GM10847 (cell line): Measurements from ENCODE around the gene ACVRL1.

Experiments
- POLR2A ChIP-seq: IDR thresholded peaks from 2 replicates; pipeline ENCODE4 v1.6.1; 2011; ENCODE audit not compliant: insufficient read length; ENCODE audit errors: extremely low read depth

Gene ACVRL1

GRCh38 chr12:51888316-51889215 lies 18.7 kb upstream of the ACVRL1 start:
- TF ChIP-seq POLR2A = no peak

DNA sequence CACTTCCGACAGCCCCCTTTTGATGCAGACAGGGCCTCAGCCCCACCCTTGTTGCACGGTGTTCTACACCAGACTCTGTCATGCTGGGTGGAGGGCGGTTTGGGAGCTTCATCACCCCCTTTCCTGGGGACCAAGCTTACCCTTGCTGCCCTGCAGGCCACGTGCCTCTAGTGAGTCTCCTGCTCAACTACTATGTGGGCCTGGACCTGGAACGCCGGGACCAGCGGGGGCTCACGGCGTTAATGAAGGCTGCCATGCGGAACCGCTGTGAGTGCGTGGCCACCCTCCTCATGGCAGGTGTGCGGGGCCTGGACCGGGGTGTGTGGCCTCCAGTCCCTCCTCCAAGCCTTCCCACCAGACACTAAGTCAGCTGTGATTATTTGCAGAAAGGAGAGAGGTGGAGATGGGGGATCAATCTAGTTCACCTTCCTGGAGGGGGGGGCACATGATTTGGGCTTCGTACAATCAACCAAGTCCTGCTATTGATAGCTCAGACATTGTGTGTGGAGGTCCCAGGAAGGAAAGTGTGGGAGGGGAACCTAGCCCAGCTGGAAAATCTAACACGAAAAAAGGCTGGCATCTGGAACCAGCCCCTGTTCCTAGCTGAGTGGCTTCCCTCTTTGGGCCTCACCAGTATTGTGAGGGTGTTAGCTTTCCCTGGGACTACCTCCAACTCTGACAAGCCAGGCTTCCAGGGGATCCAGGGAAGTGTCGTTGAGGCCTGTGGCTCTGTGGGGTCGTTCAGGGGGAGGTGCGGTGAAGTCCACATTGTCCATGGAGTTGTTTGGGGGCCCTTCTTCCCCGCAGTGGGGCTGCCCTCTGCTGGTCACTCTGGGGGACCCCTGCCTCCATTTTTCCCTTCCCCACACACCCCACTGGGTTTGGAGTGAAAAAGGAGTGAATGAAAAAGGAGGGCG lies 17.8 kb upstream of the ACVRL1 start:
- no peak for TF ChIP-seq POLR2A

DNA sequence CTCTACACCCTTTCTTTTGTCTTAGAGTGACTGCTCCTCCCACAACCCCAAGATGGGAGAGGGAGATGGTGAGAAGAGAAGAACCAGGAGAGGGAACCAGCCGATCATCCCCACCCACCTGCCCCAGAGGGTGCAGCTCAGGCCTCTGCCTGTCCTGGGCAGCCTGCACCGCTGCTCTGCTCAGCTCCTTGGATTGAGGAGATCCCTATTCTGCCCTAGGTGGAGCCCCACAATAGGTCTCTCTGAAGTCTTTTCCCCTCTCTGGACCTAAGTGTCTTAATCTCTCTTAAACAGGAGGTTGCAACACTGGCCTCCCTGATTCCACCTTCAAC lies 17.2 kb upstream of the ACVRL1 start:
- TF ChIP-seq POLR2A = no peak

DNA sequence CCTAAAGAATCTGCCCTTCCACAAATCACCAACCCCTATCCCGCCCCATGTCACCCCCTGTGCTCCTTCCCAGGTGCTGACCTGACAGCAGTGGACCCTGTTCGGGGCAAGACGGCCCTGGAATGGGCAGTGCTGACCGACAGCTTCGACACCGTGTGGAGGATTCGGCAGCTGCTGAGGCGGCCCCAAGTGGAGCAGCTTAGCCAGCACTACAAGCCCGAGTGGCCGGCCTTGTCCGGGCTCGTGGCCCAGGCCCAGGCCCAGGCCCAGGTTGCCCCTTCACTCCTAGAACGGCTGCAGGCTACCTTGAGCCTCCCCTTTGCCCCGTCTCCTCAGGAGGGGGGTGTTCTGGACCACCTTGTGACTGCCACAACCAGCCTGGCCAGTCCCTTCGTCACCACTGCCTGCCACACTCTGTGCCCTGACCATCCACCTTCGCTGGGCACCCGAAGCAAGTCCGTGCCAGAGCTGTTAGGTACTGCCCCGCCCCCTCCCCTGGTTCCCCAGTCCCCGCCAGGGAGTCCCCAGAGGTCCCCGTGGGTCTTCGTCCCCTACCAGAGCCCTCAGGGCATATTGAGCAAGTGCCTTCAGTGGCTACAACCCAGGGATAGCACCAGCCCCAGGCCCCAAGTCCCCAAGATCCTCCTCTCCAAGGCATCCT lies 16.7 kb upstream of the ACVRL1 start:
- no peak for TF ChIP-seq POLR2A

- no peak for TF ChIP-seq POLR2A
These were observed 15.5 kb upstream of the ACVRL1 start for GRCh38 chr12:51891843-51892242.

DNA sequence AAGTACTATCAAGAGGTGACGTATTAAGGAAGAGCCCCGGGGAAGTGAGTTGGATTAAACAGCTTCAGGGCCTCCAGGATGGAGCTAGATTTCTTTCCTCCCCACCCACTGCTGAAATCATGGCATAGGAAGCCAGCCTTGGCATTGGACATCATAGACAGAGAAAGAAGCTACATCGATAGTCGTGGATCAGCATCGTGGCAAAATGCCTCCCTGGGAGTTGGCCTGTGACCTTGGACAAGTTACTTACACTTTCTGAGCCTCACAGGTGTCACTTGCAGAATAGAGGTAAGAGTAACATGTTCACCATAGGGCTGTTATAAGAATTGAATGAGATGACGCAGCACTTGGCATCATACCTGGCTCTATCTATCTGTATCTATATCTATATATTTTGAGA lies 13.5 kb upstream of the ACVRL1 start:
- no peak for TF ChIP-seq POLR2A

- TF ChIP-seq POLR2A = no peak
These were observed 11.7 kb upstream of the ACVRL1 start for GRCh38 chr12:51895378-51896135.

DNA sequence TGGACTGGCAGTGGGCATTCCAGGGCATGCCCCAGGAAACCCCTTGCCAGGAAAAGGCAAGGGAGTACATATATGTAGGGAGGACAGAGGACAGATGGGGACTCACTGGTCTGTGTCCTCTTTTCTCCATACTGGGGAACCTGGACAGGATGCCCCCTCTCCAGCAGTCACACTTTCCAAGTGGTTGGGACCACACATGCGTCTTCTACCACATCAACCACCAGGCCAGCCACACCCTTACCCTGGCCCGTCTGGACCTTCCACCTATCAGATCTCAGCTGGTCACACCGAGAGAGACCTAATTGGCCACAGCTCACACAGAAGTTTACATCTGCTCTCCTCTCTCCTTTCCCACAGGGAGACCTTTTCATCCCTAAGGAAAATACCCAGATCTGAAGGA lies 11.1 kb upstream of the ACVRL1 start:
- no peak for TF ChIP-seq POLR2A

GRCh38 chr12:51897181-51897580 lies 10.1 kb upstream of the ACVRL1 start:
- no peak for TF ChIP-seq POLR2A

- TF ChIP-seq POLR2A = no peak
These were observed 8.8 kb upstream of the ACVRL1 start for GRCh38 chr12:51898506-51898905.

DNA sequence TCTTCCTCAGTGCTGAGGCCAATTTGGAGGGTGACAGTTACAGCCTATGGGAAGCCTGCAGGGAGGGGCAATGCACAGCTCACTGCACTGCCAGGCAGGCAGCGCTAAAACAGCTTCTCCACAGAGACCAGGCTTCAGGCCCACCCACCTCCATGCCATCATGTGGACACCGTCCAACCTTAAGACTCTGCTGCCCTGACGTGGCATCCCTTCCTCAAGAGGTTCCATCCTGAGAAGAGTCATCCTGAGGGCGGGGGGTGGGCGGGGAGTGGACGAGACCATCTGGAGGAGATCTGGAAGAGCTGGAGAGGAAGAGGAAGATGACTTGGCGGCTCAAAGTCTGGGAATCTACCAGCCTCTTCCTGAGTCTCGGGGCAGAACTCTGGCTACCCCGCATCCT lies 8.4 kb upstream of the ACVRL1 start:
- TF ChIP-seq POLR2A = no peak

GRCh38 chr12:51900323-51900889 lies 6.9 kb upstream of the ACVRL1 start:
- no peak for TF ChIP-seq POLR2A

GRCh38 chr12:51901121-51901817 lies 6.0 kb upstream of the ACVRL1 start:
- no peak for TF ChIP-seq POLR2A

DNA sequence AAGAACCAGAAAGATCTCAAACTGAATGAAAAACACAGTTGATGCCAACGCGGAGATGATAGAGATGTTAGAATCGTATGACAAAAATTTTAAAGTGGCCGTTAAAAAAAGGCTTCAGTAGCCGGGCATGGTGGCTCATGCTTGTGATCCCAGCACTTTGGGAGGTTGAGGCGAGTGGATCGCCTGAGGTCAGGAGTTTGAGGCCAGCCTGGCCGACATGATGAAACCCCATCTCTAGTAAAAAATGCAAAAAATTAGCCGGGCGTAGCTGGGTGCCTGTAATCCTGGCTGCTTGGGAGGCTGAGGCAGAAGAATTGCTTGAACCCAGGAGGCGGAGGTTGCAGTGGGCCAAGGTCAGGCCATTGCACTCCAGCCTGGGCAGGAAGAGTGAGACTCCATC lies 5.4 kb upstream of the ACVRL1 start:
- no peak for TF ChIP-seq POLR2A
